ENCODE results near the gene ADAMTS6.

DNA sequence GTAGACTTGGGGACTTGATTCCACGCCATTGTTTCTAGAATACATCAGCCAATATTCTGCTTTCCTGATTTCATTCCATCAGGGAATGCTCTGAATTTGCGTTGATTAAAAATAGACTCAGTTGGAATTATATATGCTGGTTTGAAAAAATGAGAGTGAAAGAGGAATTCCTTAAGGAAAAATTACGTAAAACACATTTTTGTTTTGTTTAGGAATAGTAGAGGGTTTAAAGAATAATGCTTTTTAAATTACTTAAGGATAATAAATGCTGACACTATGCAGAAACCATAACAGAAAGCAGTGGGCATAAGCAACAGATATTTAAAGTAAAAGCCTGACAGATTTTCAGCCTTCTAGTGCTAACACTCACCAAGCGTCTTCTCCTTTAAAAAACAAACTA lies 235.0 kb downstream of the ADAMTS6 start:
- TF ChIP-seq POLR2A (IDR thresholded peaks at IDR 0.05) = no peak
- TF ChIP-seq, protein P1, sequence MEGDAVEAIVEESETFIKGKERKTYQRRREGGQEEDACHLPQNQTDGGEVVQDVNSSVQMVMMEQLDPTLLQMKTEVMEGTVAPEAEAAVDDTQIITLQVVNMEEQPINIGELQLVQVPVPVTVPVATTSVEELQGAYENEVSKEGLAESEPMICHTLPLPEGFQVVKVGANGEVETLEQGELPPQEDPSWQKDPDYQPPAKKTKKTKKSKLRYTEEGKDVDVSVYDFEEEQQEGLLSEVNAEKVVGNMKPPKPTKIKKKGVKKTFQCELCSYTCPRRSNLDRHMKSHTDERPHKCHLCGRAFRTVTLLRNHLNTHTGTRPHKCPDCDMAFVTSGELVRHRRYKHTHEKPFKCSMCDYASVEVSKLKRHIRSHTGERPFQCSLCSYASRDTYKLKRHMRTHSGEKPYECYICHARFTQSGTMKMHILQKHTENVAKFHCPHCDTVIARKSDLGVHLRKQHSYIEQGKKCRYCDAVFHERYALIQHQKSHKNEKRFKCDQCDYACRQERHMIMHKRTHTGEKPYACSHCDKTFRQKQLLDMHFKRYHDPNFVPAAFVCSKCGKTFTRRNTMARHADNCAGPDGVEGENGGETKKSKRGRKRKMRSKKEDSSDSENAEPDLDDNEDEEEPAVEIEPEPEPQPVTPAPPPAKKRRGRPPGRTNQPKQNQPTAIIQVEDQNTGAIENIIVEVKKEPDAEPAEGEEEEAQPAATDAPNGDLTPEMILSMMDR (IDR thresholded peaks at IDR 0.05) = no peak
- no peak for TF ChIP-seq POLR2AphosphoS5 (IDR thresholded peaks at IDR 0.05)

Data from suprapubic skin (tissue), 4 donors.